Loucy (cell line): Measurements from ENCODE around the gene MIER3.

ENCODE experiments used
- EZH2phosphoT487 ChIP-seq: fragments of 200-600 bp; IDR thresholded peaks from 2 replicates; pipeline ENCODE4 v1.6.1; 2018; ENCODE audit warnings: antibody characterized with exemption, mild to moderate bottlenecking, moderate library complexity, borderline replicate concordance
- TF ChIP-seq, protein P1 (sequence below): fragments of 200-600 bp; sonication (generic); conservative IDR thresholded peaks from 2 replicates; pipeline ENCODE4 v1.5.1; 2014; ENCODE audit warnings: mild to moderate bottlenecking, antibody characterized with exemption, low read length

DNA sequence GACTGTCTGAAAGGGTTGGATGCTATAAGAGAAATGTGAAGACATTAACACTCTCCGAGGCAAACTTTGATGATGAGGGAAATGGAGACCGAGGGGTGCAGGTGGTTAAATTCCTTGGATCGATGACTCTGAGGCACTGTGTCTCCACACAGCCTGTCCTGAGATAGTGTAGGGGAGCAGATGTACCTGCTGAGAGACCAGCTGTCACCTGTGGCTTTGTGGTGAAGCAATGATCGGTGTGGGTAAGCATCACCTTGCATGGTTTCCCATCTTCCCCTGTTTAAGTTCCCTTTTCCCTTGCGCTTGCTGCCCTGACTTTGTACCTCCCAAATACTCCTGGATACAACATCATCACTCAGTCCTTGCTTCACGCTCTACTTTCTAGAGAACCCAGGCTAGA is 9.8 kb upstream of the MIER3 start:
- TF ChIP-seq, protein P1, sequence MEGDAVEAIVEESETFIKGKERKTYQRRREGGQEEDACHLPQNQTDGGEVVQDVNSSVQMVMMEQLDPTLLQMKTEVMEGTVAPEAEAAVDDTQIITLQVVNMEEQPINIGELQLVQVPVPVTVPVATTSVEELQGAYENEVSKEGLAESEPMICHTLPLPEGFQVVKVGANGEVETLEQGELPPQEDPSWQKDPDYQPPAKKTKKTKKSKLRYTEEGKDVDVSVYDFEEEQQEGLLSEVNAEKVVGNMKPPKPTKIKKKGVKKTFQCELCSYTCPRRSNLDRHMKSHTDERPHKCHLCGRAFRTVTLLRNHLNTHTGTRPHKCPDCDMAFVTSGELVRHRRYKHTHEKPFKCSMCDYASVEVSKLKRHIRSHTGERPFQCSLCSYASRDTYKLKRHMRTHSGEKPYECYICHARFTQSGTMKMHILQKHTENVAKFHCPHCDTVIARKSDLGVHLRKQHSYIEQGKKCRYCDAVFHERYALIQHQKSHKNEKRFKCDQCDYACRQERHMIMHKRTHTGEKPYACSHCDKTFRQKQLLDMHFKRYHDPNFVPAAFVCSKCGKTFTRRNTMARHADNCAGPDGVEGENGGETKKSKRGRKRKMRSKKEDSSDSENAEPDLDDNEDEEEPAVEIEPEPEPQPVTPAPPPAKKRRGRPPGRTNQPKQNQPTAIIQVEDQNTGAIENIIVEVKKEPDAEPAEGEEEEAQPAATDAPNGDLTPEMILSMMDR: no peak
- no peak for TF ChIP-seq EZH2phosphoT487
